Measurements from ENCODE around the gene RAD23B.
"Not testable (repeated sequence)": the region's sequence is repeated elsewhere in the genome, so short reads cannot be mapped to it uniquely, and the experiment has no call there.

Gene RAD23B

DNA sequence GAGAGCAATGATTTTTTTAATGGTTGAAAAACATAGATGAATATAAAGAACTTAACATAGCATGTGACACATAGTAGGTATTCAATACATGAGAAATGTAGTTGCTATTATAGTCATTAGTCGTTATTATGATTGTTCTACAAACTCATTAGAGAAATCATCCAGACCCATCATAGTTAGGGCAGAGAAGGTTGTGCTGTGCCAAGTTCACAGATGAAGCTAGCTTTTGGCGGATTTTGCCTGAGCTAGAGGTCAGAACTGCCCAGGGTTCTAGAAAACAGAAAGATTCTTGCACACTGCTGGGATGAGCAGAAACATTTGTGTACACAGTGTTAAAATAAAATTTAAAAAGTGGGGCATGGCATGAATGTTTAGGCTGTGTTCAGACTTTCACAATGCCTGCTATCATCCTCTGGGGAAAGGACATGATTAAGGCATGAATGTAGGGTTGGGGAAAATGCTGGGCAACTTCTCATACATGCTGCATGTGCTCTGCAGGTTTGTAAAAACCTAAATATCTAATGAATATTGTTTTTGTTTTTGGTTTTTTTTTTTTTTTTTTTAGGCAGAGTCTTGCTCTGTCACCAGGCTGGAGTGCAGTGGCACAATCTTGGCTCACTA, 33.3 kb upstream of the RAD23B start:
- DNase-seq (ENCODE audit: extremely low read depth, insufficient read length), result no peak
- Histone ChIP-seq H3K27me3 (replicated peaks; ENCODE audit: control insufficient read depth, insufficient read depth, low read length) (no peaks in the 10 kb centered on the region), H3K36me3 (ENCODE audit: control insufficient read depth, insufficient read depth, low read length) (no peaks in the 10 kb centered on the region), H3K4me3 (replicated peaks; ENCODE audit: low read depth, low read length) (no peak overlapping the region)
- TF ChIP-seq, protein P1, sequence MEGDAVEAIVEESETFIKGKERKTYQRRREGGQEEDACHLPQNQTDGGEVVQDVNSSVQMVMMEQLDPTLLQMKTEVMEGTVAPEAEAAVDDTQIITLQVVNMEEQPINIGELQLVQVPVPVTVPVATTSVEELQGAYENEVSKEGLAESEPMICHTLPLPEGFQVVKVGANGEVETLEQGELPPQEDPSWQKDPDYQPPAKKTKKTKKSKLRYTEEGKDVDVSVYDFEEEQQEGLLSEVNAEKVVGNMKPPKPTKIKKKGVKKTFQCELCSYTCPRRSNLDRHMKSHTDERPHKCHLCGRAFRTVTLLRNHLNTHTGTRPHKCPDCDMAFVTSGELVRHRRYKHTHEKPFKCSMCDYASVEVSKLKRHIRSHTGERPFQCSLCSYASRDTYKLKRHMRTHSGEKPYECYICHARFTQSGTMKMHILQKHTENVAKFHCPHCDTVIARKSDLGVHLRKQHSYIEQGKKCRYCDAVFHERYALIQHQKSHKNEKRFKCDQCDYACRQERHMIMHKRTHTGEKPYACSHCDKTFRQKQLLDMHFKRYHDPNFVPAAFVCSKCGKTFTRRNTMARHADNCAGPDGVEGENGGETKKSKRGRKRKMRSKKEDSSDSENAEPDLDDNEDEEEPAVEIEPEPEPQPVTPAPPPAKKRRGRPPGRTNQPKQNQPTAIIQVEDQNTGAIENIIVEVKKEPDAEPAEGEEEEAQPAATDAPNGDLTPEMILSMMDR (IDR thresholded peaks at IDR 0.05; ENCODE audit: insufficient read depth, low read length, poor library complexity, severe bottlenecking), result no peak

DNA sequence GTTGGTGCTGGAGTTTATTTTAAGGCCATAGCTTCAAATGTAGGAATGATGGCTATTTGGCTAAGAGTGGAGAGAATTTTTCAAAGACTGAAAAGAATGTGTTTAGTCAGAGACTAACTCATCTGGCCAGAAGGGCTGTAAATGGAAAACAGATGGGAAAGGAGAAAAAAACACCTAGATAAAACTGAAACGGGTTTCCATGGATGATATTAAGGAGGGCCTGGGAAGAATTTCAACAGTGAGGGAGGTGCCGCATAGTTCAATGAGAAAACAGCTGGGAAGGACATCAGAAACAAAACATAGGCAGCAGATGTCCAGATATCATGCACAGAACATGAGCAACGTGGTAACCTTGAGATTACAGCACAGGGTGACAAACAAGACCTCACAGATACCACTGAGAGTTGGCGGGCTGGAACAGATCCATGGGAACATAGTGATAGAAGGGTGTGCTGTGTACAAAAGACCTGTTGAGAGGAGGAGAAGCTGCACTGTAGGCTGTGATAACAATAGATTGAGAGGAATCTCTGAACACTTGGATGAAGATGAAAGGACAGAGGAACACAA, 31.2 kb upstream of the RAD23B start:
- H3K36me3 ChIP-seq (ENCODE audit: control insufficient read depth, insufficient read depth, low read length), result no peaks in the 10 kb centered on the region
- no peak for DNase-seq (ENCODE audit: extremely low read depth, insufficient read length)
- no peak overlapping the region for H3K4me3 ChIP-seq (replicated peaks; ENCODE audit: low read depth, low read length)
- TF ChIP-seq, protein P1 (IDR thresholded peaks at IDR 0.05; ENCODE audit: insufficient read depth, low read length, poor library complexity, severe bottlenecking), result no peak
- no peaks in the 10 kb centered on the region for H3K27me3 ChIP-seq (replicated peaks; ENCODE audit: control insufficient read depth, insufficient read depth, low read length)

DNA sequence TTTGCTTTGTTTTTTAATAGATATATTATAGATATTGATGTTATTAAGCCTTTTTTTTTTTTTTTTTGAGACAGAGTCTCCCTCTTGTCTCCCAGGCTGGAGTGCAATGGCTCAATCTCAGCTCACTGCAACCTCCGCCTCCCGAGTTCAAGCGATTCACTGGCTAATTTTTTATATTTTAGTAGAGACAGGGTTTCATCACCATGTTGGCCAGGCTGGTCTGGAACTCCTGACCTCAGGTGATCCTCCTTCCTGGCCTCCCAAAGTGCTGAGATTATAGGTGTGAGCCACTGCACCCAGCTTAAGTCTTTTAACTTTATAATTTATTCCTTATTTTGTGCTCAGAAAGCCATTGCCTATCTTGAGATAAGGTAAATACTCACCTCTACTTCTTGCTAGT, 24.2 kb upstream of the RAD23B start:
- Histone ChIP-seq H3K27me3 (replicated peaks; ENCODE audit: control insufficient read depth, insufficient read depth, low read length) (no peaks in the 10 kb centered on the region), H3K36me3 (ENCODE audit: control insufficient read depth, insufficient read depth, low read length) (no peaks in the 10 kb centered on the region), H3K4me3 (replicated peaks; ENCODE audit: low read depth, low read length) (no peak overlapping the region)
- TF ChIP-seq, protein P1 (IDR thresholded peaks at IDR 0.05; ENCODE audit: insufficient read depth, low read length, poor library complexity, severe bottlenecking), result no peak
- DNase-seq (ENCODE audit: extremely low read depth, insufficient read length), result no peak

DNA sequence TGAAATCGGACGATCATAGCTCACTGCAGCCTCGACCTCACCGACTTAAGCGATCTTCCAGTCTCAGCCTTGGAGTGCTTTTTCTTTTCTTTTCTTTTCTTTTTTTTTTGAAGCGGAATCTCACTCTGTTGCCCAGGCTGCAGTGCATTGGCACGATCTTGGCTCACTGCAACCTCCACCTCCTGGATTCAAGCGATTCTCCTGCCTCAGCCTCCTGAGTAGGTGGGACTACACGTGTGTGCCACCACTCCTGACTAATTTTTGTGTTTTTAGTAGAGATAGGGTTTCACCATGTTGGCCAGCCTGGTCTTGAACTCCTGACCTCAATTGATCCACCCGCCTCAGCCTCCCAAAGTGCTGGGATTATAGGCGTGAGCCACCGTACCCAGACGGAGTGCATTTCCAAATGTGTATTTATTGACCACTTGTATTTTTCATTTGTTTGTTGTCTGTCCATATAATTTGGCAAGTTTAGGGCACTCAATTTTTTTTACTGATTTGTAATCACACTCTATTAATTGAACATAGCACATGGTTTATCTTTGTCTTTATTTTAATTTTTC, 23.2 kb upstream of the RAD23B start:
- DNase-seq (ENCODE audit: extremely low read depth, insufficient read length); H3K36me3 ChIP-seq (ENCODE audit: control insufficient read depth, insufficient read depth, low read length): not testable (repeated sequence)

DNA sequence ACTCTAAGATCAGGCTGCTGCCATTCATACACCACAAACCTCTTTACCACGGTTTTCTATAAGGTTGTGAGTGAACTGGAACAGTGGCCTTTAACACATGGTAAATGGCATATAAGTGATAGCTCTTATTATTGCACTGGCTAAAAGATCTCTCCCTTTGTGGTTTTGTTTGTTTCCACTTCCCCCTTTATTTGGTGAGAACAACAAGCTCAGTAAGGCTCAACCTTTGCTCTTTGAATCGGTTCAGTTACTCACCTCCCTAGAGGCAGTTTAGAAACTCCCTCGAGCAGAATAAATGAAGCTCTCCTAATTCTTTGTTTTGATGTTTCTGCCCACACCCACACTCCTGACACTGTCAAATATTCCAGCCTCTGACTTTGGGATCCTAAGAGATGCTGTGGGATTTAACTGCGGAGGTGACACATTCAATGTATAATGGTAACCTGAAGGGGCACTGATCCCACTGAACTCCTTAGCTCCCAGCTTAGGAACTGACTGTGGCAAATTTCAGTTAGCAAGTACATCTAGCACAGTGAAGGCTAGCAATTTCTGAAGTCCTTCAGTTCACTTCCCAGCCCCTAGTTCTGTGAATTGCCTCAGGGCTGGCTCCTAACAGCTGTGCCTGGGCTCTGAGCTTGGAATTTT, 22.5 kb upstream of the RAD23B start:
- Histone ChIP-seq H3K4me3 (replicated peaks; ENCODE audit: low read depth, low read length) (no peak overlapping the region; the same call in 1 of the 2 replicates), H3K27me3 (replicated peaks; ENCODE audit: control insufficient read depth, insufficient read depth, low read length) (no peaks in the 10 kb centered on the region), H3K36me3 (ENCODE audit: control insufficient read depth, insufficient read depth, low read length) (no peaks in the 10 kb centered on the region)
- peak; percentile 66 for DNase-seq (ENCODE audit: extremely low read depth, insufficient read length)
- TF ChIP-seq, protein P1 (IDR thresholded peaks at IDR 0.05; ENCODE audit: insufficient read depth, low read length, poor library complexity, severe bottlenecking), result no peak

More for the DNA sequence above, 23.2 kb upstream of the RAD23B start:
- H3K4me3 ChIP-seq (replicated peaks; ENCODE audit: low read depth, low read length); H3K27me3 ChIP-seq (replicated peaks; ENCODE audit: control insufficient read depth, insufficient read depth, low read length): not testable (repeated sequence)

DNA sequence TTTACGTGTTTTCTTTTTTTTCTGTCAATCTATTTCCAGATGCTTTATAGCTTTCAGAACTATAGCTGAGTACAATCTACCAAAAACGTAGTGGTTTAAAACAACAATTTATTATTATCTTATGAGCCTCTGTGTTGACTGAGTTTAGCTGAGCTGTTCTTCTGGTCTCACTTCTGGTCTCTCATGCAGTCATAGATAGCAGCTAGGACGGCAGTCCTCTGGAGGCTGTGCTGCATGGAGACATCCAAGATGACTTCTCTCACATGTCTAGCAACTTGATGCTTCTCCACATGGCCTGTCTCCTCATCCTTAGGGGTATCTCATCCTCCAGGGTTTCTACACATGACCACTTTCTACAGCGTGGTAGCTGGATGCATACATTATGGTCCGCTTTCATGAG, 22.0 kb upstream of the RAD23B start:
- TF ChIP-seq, protein P1 (IDR thresholded peaks at IDR 0.05; ENCODE audit: insufficient read depth, low read length, poor library complexity, severe bottlenecking), result no peak
- H3K4me3 ChIP-seq (replicated peaks; ENCODE audit: low read depth, low read length), result no peak overlapping the region

More for the DNA sequence above, 22.0 kb upstream of the RAD23B start:
- DNase-seq (ENCODE audit: extremely low read depth, insufficient read length), result no peak
- Histone ChIP-seq H3K36me3 (ENCODE audit: control insufficient read depth, insufficient read depth, low read length) (no peaks in the 10 kb centered on the region), H3K27me3 (replicated peaks; ENCODE audit: control insufficient read depth, insufficient read depth, low read length) (no peaks in the 10 kb centered on the region)

Data from GM06990 (cell line).